HG02763 (cell line): Measurements from ENCODE around the gene BRD3OS.

Source experiments
- ATAC-seq: cut with Tn5 transposase; IDR thresholded peaks from one replicate; pipeline ENCODE4 v1.9.1; 2021; ENCODE audit warnings: mild to moderate bottlenecking, moderate library complexity; ENCODE audit not compliant: unreplicated experiment

Gene BRD3OS

DNA sequence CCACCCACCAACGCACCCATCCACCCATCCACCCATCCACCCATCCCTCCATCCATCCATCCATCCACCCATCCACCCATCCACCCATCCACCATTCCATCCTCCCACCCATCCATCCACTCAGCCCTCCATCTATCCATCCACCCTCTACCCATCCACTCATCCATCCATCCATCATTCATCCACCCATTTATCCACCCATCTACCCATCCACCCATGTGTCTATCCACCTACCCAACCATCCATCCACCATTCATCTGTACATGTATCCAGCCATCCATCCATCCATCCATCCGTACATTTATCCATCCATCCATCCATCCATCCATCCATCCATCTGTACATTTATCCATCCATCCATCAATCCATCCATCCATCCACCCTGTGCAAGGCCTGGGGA is 22.0 kb upstream of the BRD3OS start:
- ATAC-seq: no peak

DNA sequence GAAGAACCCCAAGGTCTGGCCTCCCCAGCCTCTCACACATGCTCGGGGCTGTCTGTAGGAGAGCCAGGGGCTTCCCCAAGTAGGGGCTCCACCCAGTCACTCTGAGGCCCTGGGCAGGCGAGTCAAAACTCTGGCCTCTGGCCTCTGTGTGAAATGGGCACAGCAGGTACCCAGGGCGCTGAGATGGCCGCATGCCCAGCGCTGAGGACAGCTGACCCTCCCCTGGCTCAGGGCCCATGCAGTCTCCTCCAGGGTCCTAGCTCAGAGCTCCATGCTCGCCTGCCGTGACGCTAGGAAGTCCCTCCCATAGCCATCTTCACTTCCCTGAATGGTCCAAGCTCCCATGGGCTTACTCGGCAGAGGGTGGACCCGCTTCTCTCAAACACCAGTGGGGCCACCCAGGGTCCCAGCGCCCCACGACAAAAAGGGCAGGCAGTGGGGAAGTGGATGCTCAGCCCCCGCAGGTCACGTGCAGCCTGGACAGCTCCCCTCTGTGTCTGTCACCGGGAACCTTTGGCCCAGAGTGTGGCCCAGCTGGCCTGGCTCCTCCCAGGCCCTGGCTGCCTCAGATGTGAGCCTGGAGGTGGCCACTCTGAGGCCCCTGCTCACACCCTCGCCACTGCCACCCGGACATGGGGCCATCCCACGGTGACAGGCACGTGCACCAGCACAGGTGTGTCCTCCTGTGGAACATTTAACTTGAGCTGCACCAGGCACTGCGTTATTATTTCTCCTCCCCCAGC is 21.0 kb upstream of the BRD3OS start:
- ATAC-seq: no peak

DNA sequence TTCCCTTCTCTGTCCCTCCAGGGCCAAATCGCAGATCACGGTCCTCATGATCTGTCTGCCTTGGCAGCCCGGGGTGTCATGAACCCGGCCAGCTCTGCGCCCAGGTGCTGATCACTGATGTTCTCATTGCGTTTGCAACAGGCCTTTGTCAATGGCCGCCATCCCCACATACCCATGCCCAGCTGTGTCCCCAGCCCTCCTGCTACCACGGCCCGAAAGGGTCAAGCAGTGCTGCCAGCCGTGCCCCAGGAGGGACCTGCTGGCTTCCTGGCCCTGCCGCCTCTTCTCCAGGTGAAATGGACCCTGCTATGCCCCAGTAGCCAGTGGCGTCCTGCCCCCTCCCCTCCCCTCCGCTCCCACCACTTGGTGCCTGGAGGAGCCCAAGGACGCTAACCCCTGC is 20.4 kb upstream of the BRD3OS start:
- no peak for ATAC-seq

DNA sequence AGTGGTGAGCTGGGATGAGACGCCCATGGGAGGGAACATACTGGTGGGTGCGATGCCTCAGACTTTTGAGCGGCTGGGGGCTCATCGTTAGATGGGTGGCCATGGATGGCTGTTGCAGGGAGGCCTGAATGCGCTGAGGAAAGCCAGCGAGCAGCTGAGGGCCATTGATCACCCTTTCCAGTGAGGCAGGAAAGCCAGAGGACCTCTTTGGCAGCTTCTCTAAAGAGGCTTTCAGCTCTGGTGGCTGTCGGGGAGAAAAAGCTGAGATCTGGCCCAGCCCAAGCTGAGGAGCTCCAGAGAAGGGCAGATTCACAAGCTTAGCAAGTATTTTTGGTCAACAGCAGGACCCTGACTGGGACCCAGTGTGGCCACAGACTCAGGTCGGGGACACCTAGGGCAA is 19.9 kb upstream of the BRD3OS start:
- ATAC-seq: no peak

DNA sequence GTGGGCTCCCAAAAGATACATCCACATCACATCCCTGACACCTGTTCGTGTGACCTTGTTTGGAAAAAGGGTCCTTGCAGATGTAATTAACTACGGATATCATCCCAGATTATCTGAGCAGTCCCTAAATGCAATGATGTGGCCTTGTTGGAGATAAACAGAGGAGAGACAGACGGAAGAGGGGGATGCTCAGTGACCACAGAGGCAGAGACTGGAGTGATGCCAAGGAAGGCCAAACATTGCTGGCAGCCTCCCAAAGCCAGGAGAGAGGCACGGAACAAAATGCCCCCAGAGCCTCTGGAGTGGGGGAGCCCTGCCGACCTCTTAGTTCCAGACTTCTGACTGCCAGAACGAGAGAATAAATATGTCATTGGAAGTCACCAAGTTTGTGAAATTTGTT is 18.1 kb upstream of the BRD3OS start:
- ATAC-seq: no peak

DNA sequence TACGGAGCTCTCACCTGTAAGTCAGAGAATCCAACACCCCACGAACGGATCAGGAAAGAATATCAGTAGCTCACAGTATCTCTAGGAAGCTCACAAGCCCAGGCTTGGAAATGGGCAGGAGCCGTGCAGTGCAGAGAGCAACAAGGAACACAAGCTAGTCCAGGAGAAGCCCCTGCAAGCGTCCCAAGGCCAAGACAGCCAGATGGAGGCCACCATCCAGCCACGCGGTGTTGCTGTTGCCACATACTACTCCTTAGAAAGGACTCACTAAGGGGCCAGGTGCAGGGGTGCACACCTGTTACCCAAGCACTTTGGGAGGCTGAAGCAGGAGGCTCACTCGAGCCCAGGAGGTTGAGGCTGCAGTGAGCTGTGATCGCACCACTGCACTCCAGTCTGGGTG is 17.7 kb upstream of the BRD3OS start:
- no peak for ATAC-seq

DNA sequence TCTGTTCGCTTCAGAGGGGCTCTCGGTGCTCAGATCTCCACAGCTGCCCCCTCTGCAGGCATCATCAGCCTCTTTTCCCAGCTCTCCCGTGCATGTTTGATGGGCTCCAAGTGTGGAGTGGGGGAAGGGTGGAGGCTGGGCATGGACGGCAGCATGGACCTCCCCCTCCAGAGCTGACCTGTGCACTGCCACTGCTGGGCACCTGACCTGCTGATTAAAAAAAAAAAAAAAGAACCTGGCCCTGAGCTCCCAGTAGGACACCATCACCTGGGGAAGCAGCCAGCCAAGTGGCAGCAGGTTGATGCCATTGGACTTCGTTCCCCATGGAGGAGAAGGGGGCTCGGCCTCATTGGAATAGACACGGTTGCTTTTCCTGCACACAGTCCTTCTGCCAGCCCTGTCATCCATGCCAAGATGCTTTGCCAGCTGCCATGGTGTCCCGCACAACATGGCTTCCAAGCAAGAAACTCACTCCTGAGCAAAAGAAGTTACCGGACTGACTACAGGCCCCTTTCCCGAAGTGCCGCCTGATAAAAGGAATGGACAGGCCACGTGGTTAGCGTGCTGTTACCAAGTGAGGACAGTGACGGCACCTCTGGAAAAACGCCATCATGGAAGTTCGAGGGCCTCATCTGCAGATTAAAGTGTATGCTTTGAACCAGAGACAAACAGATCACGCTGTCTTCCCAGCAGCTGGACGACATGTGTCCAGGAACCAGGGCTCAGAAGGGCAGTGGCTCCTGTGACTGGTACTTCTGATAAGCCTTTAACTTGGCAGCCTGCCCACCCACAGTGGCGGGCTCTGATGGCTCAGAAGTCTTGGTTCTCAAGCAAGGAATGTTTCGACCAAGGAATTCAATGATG is 14.7 kb upstream of the BRD3OS start:
- ATAC-seq: no peak

DNA sequence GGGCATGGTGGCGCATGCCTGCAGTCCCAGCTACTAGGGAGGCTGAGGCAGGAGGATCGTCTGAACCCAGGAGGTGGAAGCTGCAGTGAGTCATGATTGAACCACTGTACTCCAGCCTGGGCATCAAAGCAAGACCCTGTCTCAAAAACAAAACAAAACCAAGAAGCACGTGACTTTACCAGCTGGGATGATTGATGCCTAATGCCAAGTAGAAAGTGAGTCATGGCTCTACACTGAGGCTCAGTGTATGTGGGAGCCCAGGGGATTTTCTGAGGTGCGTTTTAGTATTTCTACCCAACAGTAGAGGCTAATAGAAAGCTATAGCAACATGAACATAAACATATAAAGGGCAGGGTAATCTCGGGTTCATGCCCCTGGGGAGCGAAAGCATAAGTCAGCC is 13.9 kb upstream of the BRD3OS start:
- no peak for ATAC-seq

DNA sequence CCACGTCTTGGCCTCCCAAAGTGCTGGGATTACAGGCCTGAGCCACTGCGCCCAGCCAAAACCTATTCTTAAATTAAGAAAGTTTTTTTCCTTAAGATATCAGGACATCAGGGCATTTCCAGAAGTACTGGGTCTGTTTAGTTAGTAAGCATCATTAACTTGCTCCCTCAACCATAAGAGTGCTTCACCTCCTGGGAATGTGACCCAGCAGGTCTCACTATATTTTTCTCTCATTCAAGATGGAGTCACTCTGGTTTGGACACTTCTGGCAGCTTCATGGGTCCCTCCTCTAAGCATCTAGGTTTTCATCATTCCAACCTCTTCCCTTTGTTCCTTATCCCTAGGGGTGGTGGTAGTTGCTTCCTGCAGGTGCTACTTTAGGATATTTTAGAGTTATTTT is 10.3 kb upstream of the BRD3OS start:
- no peak for ATAC-seq

DNA sequence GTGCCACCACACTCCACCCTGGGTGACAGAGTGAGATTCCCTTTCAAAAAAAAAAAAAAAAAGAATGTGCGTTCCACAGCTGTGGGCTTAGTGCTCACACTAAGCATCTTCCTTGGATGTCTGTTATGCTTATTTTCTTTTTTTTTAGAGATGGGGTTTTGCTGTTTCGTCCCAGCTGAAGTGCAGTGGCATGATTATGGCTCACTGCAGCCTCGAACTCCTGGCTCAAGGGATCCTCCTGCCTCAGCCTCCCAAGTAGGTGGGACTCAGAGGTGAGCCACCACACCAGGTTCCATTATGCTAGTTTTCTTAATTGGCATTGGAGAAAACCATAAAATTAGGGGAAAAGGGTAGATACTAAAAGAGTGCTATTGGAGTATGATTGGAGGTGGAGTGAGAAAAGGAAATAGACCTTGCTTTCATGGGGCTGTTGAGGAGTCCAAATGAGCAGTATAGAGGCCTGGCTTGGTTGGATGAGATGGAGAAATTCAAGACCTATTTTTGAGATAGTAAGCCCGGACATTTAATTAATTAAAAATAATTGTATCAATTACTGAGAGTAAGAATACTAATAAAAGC is 978 bp upstream of the BRD3OS start:
- no peak for ATAC-seq

DNA sequence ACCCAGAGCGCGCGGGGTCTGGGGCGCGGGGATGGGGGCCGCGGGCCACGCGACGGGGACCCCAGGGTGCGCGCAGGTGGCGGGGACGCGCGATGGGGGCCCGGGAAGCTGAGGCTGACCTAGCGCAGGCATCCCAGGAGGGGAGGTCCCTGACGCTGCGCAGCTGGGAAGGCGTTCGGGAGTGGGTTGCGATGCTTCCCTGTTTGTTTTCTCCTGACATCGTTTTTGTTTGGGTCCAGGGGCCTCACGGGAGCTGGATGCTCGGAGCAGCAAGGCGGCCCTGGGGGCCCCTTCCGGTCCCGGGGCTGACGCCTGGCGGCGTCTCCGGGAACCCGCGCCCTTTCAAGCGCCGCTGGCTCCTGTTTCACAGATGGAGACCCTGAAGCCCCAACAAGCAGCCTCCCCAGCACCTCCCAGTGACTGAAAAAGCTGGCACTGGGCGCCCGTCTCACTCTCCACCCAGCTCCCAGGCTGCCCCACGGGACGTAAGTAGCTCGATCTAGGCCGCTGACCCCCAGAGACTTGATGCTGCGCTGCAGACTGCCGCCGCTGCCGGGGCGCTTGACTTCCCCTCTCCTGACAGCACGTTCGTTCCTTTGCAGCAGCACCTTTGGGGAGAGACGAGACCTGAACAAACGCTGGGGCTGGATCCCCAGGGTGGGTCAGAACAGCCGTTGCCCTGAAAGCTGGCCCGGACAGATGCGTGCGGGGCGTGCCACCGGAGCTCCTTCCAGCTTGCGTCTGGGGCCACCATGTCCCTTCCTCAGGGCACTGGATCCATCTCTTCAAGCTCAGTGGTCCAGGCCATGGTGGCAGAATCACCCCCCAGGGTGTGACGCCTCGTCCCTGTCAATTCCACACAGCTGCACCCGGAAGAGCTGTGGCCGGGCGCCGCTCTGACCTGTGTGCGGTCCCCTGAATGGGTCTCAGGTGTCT is 593 bp downstream of the BRD3OS start:
- ATAC-seq: peak; percentile 30

DNA sequence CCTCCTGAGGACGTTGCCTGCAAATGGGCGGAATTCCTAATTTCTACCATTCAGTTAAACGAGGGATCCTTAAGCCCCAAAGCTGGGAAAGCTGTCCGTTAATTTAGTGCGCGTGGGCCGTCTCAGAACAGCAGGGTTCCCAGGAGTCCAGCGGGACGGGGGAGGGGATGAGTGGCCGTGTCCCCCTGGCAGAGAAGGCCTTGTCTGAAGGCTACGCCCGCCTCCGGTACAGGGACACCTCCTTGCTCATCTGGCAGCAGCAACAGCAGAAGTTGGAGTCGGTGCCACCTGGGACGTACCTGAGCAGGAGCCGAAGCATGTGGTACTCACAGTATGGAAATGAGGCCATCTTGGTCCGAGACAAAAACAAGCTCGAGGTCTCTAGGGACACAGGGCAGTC is 1.3 kb downstream of the BRD3OS start:
- no peak for ATAC-seq

DNA sequence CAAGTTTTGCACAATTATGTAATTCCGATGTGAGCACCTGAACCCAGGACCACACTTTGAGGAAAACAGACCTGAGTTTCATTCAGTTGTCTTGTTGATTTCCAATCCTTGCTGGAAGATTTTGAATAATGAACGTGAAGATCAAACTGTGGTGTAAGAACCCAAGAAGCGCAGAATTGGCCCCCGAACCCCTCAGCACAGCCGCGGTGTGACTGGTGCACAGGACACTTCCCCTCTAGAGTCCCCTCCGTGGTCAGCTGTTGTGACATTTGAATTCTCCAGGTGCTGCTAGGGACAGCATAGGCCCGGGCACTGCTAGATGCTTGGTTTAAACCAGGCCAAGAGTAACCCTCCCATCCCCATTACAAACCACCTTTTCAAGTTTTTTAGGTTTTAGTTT is 1.7 kb downstream of the BRD3OS start:
- no peak for ATAC-seq

DNA sequence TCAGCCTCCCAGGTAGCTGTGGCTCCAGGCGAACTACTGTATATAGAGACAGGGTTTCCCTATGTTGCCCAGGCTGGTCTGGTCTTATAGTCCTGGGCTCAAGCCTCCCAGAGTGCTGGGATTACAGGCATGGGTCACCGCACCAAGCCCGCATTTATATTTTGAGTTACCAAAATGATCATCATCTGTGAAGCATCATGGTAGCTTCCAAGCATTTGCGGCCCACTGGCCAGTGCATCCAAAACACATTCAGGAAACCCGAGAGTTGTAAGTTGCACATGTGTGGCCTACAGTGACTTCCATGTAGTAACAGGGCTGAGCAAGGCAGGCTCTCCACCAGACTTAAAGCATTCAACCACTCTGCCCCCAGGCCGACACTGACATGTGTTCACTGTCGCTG is 2.3 kb downstream of the BRD3OS start:
- ATAC-seq: no peak

DNA sequence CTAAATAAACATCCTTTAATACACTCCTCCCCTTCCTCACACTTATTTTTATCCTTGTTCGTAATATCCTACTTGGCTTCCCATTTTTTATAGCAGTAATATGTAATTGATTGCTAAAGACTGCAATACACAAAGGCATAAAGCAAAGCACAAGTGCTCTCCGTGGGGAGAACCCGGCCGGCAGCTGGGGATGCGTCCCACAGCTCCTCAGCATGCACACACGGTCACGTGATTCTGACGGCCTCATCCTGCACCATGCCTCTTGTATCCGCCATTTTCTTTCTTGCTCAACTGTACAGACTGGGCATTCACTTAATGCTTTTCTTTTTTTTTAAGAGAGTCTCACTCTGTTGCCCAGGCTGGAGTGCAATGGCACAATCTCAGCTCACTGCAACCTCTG is 2.8 kb downstream of the BRD3OS start:
- no peak for ATAC-seq

DNA sequence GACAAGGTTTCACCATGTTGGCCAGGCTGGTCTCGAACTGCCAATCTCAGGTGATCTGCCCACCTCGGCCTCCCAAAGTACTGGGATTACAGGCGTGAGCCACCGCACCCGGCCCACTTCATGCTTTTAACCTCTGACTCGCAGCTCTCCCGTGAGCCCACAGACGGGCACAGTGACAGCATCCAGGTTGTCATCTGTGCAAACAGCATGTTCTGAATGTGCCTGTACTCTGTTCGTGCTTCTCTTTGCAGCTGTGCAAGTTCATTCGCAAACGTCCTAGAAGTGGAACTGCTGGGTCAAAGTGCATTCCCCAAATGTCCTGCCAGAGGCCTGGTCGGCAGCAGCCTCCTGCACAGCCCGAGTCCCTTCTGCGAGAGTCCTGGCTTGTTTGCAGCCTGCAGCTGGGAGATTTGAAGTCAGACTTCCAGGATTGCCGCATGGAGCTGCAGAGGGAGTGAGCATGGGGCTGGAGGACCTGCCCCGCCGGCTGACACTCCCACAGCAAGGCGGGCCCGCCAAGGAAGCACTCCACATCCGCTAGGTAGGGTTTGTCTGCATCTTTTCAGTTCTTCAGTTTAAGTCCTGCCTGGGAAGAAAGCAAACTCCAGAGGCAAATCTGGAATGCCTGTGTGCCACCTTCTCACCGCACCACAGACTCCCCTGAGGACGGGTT is 3.4 kb downstream of the BRD3OS start:
- no peak for ATAC-seq

DNA sequence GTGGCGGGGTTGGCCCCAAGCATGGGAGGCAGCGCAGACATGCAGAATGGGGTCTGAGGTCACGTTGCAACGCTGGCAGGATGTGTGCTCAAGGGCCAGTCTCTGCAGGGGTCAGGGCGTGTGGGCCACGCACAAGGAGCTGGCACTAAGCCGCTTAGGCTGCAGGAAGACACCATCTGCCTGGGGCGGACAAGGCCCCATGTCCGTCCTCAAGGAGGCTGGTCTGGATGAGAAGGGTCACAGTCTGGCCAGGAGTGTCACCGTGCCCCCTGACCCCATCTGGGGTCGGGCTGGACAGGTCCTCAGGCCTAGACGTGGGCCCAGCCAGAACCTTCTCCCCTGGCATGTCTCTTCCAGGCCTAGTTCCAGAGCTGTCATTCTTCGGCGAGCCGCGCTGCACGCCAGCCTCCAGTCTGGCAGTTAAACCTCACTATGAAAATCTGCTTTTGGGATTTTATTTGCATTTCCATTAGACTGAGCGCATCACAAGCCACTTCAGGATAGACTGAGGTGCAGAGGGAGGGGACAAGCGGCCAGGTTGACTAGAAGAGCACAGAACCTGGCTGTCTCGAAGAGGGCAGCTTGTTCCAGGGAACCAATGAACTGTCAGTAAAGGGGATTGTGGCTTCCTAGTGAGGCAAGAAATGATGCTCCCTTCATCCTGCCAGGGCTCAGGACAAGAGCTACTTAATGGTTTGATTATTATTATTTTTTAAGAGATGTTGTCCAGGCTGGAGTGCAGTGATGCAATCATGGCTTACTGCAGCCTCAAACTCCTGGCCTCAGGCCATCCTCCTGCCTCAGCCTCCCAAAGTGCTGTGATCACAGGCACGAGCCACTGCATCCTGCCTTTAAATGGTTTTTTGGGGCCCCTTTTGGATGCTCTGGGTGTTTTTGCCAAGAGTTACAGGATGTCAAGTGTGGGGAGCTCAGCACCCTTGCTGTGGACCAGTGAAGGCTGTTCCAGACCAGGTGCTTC is 4.3 kb downstream of the BRD3OS start:
- ATAC-seq: no peak

DNA sequence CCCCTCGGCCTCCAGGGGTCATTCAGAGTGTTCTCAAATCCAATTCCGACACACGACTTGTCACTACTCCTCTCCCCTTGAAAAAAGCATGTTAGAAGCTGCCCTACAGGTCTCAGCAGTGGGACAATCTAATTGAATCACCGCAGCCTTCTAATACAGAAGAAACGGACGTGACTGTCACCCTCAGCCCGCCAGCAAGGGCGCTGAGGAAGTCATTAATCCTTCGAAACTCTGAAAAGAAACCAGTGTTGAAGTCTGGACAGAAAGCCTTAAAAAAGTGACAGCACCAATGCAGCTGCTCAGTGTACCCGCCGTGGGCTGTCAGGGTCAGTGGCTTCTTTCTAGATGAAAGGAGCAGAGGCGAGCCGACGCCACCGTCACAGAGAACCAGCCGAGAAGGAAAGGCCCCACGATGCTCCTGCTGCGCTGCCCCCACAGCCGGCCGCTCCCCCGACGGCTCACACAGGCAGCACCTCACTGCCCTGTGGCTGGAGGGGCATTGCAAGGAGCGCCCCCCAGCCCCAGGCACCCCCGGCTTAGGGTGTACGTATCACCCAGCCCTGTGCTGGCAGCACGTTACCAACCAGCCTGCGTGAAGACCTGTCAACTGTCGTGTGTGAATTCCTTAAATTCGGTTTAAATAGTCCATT is 5.7 kb downstream of the BRD3OS start:
- ATAC-seq: no peak

DNA sequence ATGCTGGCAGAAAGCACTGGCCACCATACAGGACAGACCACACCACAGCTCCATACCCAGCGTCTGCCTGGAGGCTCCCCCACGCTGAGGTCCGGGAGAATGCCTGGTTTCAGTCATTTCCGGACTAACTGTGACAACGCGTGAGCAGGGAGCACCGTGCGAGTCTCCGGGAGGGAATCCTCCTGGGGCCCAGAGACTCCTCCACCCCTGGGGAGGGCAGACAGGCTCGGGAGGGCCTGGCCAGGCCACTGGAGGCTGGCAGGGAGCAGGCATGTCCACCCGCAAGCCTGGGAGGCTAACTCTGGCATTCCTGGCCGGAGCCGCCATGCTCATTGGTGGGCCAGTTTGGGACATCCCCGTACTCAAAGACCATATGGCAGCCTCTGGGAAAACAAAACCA is 6.5 kb downstream of the BRD3OS start:
- no peak for ATAC-seq
